OCI-LY1 (cell line): ENCODE data around the gene RALGAPB.

Experiments used
- EZH2 ChIP-seq: fragments of 200-600 bp; sonication (generic), shearing (Covaris generic); IDR thresholded peaks from 2 replicates; pipeline ENCODE4 v1.8.0; 2017; ENCODE audit warnings: borderline replicate concordance, mixed run types, mild to moderate bottlenecking, antibody characterized with exemption, low read length, moderate library complexity, mixed read lengths
- TF ChIP-seq, protein P1 (sequence below): fragments of 200-600 bp; sonication (generic), shearing (Covaris generic); IDR thresholded peaks from 2 replicates; pipeline ENCODE4 v1.5.1; 2017; ENCODE audit warnings: mild to moderate bottlenecking, antibody characterized with exemption, low read length, moderate library complexity, mixed read lengths

DNA sequence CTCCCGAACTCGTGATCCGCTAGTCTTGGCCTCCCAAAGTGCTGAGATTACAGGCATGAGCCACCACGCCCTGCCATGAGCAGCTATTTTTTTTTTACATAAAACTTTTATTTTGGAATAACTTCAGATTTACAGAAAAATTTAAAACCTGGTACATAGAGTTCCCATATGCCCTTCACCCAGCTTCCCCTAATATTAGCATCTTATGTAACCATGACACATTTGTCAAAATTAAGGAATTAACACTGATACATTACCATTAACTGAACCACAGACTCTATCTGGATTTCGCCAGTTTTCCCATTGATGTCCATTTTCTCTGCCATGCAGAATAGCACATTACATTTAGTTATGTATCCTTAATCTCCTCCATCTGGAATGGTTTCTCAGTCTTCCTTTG lies 14.3 kb upstream of the RALGAPB start:
- TF ChIP-seq, protein P1, sequence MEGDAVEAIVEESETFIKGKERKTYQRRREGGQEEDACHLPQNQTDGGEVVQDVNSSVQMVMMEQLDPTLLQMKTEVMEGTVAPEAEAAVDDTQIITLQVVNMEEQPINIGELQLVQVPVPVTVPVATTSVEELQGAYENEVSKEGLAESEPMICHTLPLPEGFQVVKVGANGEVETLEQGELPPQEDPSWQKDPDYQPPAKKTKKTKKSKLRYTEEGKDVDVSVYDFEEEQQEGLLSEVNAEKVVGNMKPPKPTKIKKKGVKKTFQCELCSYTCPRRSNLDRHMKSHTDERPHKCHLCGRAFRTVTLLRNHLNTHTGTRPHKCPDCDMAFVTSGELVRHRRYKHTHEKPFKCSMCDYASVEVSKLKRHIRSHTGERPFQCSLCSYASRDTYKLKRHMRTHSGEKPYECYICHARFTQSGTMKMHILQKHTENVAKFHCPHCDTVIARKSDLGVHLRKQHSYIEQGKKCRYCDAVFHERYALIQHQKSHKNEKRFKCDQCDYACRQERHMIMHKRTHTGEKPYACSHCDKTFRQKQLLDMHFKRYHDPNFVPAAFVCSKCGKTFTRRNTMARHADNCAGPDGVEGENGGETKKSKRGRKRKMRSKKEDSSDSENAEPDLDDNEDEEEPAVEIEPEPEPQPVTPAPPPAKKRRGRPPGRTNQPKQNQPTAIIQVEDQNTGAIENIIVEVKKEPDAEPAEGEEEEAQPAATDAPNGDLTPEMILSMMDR: no peak
- TF ChIP-seq EZH2: no peak
